Osteocyte (in vitro differentiated cells): Measurements from ENCODE around the gene DGAT2L6. TPM values are rescaled to one million over a fixed set of nuclear protein-coding genes. Genes with fewer than 3 reads are reported as not detected.

Experiments
- DNase-seq: peaks from one replicate; pipeline ENCODE4 v3.0.0; 2021; ENCODE audit warnings: mixed read lengths; ENCODE audit not compliant: unreplicated experiment; ENCODE audit errors: extremely low spot score
- H3K27ac Mint-ChIP-seq: one replicate; pipeline ENCODE4 v1.8.0; 2021; ENCODE audit warnings: mild to moderate bottlenecking, mixed read lengths; ENCODE audit not compliant: unreplicated experiment
- H3K27me3 Mint-ChIP-seq: one replicate; pipeline ENCODE4 v1.8.0; 2021; ENCODE audit warnings: mixed read lengths; ENCODE audit not compliant: unreplicated experiment
- H3K36me3 Mint-ChIP-seq: one replicate; pipeline ENCODE4 v1.8.0; 2021; ENCODE audit warnings: mixed read lengths; ENCODE audit not compliant: unreplicated experiment
- H3K4me1 Mint-ChIP-seq: one replicate; pipeline ENCODE4 v1.8.0; 2021; ENCODE audit warnings: mixed read lengths; ENCODE audit not compliant: unreplicated experiment
- H3K4me3 Mint-ChIP-seq: one replicate; pipeline ENCODE4 v1.8.0; 2021; ENCODE audit warnings: mild to moderate bottlenecking, moderate library complexity, mixed read lengths; ENCODE audit not compliant: unreplicated experiment
- H3K9me3 Mint-ChIP-seq: one replicate; pipeline ENCODE4 v1.8.0; 2021; ENCODE audit warnings: mixed read lengths; ENCODE audit not compliant: unreplicated experiment
- CTCF ChIP-seq: fragments of 200-600 bp; sonication (generic); IDR thresholded peaks from 2 replicates; pipeline ENCODE4 v1.5.0; 2021; ENCODE audit warnings: antibody characterized with exemption, mild to moderate bottlenecking, moderate library complexity
- total RNA-seq: library from RNA; stranded (reverse); gene quantifications from 2 replicates; pipeline ENCODE4 v1.2.1, GENCODE V29; 2021

The DGAT2L6 gene
- total RNA-seq, 1 donor from 2014 or later, result not detected

- H3K4me3 Mint-ChIP-seq, result no peak overlapping the region
- no peaks in the 10 kb centered on the region for H3K9me3 Mint-ChIP-seq
- TF ChIP-seq CTCF, result no peak
- H3K27me3 Mint-ChIP-seq, result no peaks in the 10 kb centered on the region
- H3K4me1 Mint-ChIP-seq, result no peaks in the 10 kb centered on the region
- H3K27ac Mint-ChIP-seq, result no peak overlapping the region
- DNase-seq, result no peak
- H3K36me3 Mint-ChIP-seq, result no peaks in the 10 kb centered on the region
These were observed 42.9 kb downstream of the DGAT2L6 start for GRCh38 chrX:70219938-70220764.

GRCh38 chrX:70226048-70226447 is 48.8 kb downstream of the DGAT2L6 start:
- DNase-seq, result no peak
- Mint-ChIP-seq H3K4me3 (no peak overlapping the region), H3K27ac (no peak overlapping the region), H3K27me3 (no peaks in the 10 kb centered on the region), H3K9me3 (no peaks in the 10 kb centered on the region), H3K36me3 (no peaks in the 10 kb centered on the region), H3K4me1 (no peaks in the 10 kb centered on the region)
- TF ChIP-seq CTCF, result no peak

- Mint-ChIP-seq H3K36me3 (no peaks in the 10 kb centered on the region), H3K9me3 (no peaks in the 10 kb centered on the region)
- DNase-seq, result no peak
These were observed 49.4 kb downstream of the DGAT2L6 start for GRCh38 chrX:70226687-70227086.

GRCh38 chrX:70231666-70232065 is 54.4 kb downstream of the DGAT2L6 start:
- no peaks in the 10 kb centered on the region for H3K36me3 Mint-ChIP-seq
- no peaks in the 10 kb centered on the region for H3K4me1 Mint-ChIP-seq
- no peaks in the 10 kb centered on the region for H3K27me3 Mint-ChIP-seq
- TF ChIP-seq CTCF, result no peak
- H3K27ac Mint-ChIP-seq, result no peak overlapping the region
- no peak overlapping the region for H3K4me3 Mint-ChIP-seq
- no peaks in the 10 kb centered on the region for H3K9me3 Mint-ChIP-seq
- no peak for DNase-seq

More at GRCh38 chrX:70226687-70227086, 49.4 kb downstream of the DGAT2L6 start:
- Mint-ChIP-seq H3K27me3 (no peaks in the 10 kb centered on the region), H3K4me3 (no peak overlapping the region), H3K4me1 (no peaks in the 10 kb centered on the region), H3K27ac (no peak overlapping the region)
- no peak for TF ChIP-seq CTCF

GRCh38 chrX:70234355-70234754 is 57.1 kb downstream of the DGAT2L6 start, which contains the start of gene AWAT1:
Gene AWAT1, plus strand, starts transcription at chrX:70234655. Its CDS starts 41 bp downstream, at chrX:70234696.
- no peak within 1 kb of the TSS for H3K27ac Mint-ChIP-seq
- no peak for TF ChIP-seq CTCF
- no peak for DNase-seq
- H3K36me3 Mint-ChIP-seq, result no peaks in the 10 kb centered on the region
- H3K9me3 Mint-ChIP-seq, result peaks cover 2% of the 10 kb centered on the region
- H3K4me1 Mint-ChIP-seq, result no peaks in the 10 kb centered on the region
- no peak within 1 kb of the TSS for H3K4me3 Mint-ChIP-seq
- H3K27me3 Mint-ChIP-seq, result no peaks in the 10 kb centered on the region
